HepG2 (cell line): ENCODE results near the gene FAM20C. TPM values are rescaled to one million over a fixed set of nuclear protein-coding genes. Genes with fewer than 3 reads are reported as not detected.

ENCODE experiments used
- ATAC-seq: fragments of 200-7000 bp; cut with Tn5 transposase; 3 replicates; pipeline ENCODE4 v1.9.1; 2020; ENCODE audit warnings: mild to moderate bottlenecking, moderate library complexity
- BruUV-seq: library from RNA; stranded (reverse); fragments of 400-500 nt; replicated peaks from 2 replicates; lab custom pipeline; 2021; lab: Mats Ljungman, UMichigan
- CTCF ChIA-PET: fragments of 300-600 bp; formaldehyde crosslinking; extraction: SDS; loops from one replicate; lab custom pipeline; 2021; ENCODE audit warnings: low total read pairs, inconsistent platforms, low intra/inter-chr PET ratio; lab: Yijun Ruan, JAX
- POLR2A ChIA-PET: fragments of 350-600 bp; sonication (Branson Sonifier 250); formaldehyde crosslinking; loops from one replicate; lab custom pipeline; 2020; ENCODE audit warnings: antibody characterized with exemption, inconsistent platforms; lab: Yijun Ruan, JAX
- DNase-seq: peaks from one replicate; pipeline ENCODE4 v3.0.0-alpha.2; 2015; ENCODE audit warnings: low spot score
- FAIRE-seq: peaks from 3 replicates; lab custom pipeline; 2011; peaks lifted over from hg19 to GRCh38; lab: Jason Lieb, UNC
- H2AFZ ChIP-seq: one replicate; pipeline ENCODE4 v1.6.1; 2011; ENCODE audit warnings: low read length, inconsistent platforms
- H3K27ac ChIP-seq: fragments of 300-600 bp; 3 replicates; pipeline ENCODE4 v1.8.0; 2011; ENCODE audit warnings: mixed run types, mild to moderate bottlenecking, mixed read lengths, low read length, inconsistent platforms; ENCODE audit not compliant: insufficient read depth; ENCODE audit errors: extremely low read length
- H3K27me3 ChIP-seq, 2 experiments: fragments of 200-600 bp in 1 of 2; 2 replicates in 1 of 2; 3 replicates in 1 of 2; pipeline versions ENCODE4 v1.6.0 to v1.8.0; 2011; ENCODE audit warnings: low read length in 2 of 2, mild to moderate bottlenecking in 2 of 2, moderate library complexity in 2 of 2, inconsistent platforms in 1 of 2; ENCODE audit not compliant: insufficient read depth in 2 of 2, control insufficient read depth in 1 of 2
- H3K36me3 ChIP-seq, 2 experiments: fragments of 200-600 bp in 1 of 2; replicated peaks in 1 of 2; 2 replicates in 1 of 2; 3 replicates in 1 of 2; pipeline versions ENCODE4 v1.5.1 to v1.8.0; 2011; ENCODE audit warnings: low read length in 2 of 2, inconsistent platforms in 1 of 2; ENCODE audit not compliant: insufficient read depth in 2 of 2, control insufficient read depth in 1 of 2
- H3K4me1 ChIP-seq: 2 replicates; pipeline ENCODE4 v1.5.1; 2012; ENCODE audit warnings: low read length, inconsistent platforms; ENCODE audit not compliant: insufficient read depth
- H3K4me2 ChIP-seq: 2 replicates; pipeline ENCODE4 v1.6.0; 2011; ENCODE audit warnings: low read depth, low read length, inconsistent platforms
- H3K4me3 ChIP-seq, 3 experiments: fragments of 200-600 bp in 1 of 3; sonication (generic), shearing (Covaris generic) in 1 of 3; replicated peaks in 1 of 3; 2 replicates each; pipeline ENCODE4 v1.5.1; 2011 to 2016; ENCODE audit warnings: low read length in 3 of 3, inconsistent platforms in 2 of 3, low read depth in 2 of 3, mild to moderate bottlenecking in 2 of 3, control low read depth in 1 of 3, mixed read lengths in 1 of 3; ENCODE audit not compliant: insufficient read depth in 1 of 3
- H3K79me2 ChIP-seq: one replicate; pipeline ENCODE4 v1.6.1; 2011; ENCODE audit warnings: low read length, inconsistent platforms; ENCODE audit not compliant: insufficient read depth
- H3K9ac ChIP-seq: 2 replicates; pipeline ENCODE4 v1.6.0; 2011; ENCODE audit warnings: mild to moderate bottlenecking, low read depth, low read length, inconsistent platforms; ENCODE audit not compliant: insufficient read depth
- H3K9me3 ChIP-seq: 2 replicates; pipeline ENCODE4 v1.5.1; 2012; ENCODE audit warnings: mild to moderate bottlenecking, low read length
- H4K20me1 ChIP-seq: 2 replicates; pipeline ENCODE4 v1.6.0; 2011; ENCODE audit warnings: inconsistent platforms, mild to moderate bottlenecking, low read length, moderate library complexity; ENCODE audit not compliant: insufficient read depth
- BCL6 ChIP-seq: IDR thresholded peaks from 2 replicates; pipeline ENCODE4 v1.6.1; 2016; ENCODE audit warnings: missing genetic modification reagents, missing compliant biosample characterization
- ELK4 ChIP-seq: sonication (generic); formaldehyde crosslinking; IDR thresholded peaks from 2 replicates; pipeline ENCODE4 v1.9.0; 2021; ENCODE audit warnings: missing genetic modification reagents, borderline replicate concordance
- FOXJ3 ChIP-seq: sonication (generic); formaldehyde crosslinking; IDR thresholded peaks from 2 replicates; pipeline ENCODE4 v1.4.0; 2020; ENCODE audit warnings: missing genetic modification reagents, mild to moderate bottlenecking, borderline replicate concordance
- FOXK2 ChIP-seq: fragments of 450-650 bp; IDR thresholded peaks from 2 replicates; pipeline ENCODE4 v1.6.1; 2016
- HMG20A ChIP-seq: IDR thresholded peaks from 2 replicates; pipeline ENCODE4 v1.6.1; 2016; ENCODE audit warnings: borderline replicate concordance
- IRF1 ChIP-seq: sonication (generic); formaldehyde crosslinking; IDR thresholded peaks from 2 replicates; pipeline ENCODE4 v1.4.0; 2020; ENCODE audit warnings: low read depth, mild to moderate bottlenecking, missing genetic modification reagents
- KAT8 ChIP-seq: IDR thresholded peaks from 2 replicates; pipeline ENCODE4 v1.6.1; 2016; ENCODE audit warnings: missing genetic modification reagents, missing compliant biosample characterization
- NFAT5 ChIP-seq: sonication (generic); formaldehyde crosslinking; IDR thresholded peaks from 2 replicates; pipeline ENCODE4 v1.4.0; 2020; ENCODE audit warnings: missing genetic modification reagents
- SNAI1 ChIP-seq: sonication (generic); formaldehyde crosslinking; IDR thresholded peaks from 2 replicates; pipeline ENCODE4 v1.5.0; 2020; ENCODE audit warnings: mild to moderate bottlenecking, missing genetic modification reagents, borderline replicate concordance
- U2AF2 ChIP-seq: fragments of 200-400 bp; formaldehyde crosslinking; IDR thresholded peaks from 2 replicates; pipeline ENCODE4 v1.6.1; 2017; ENCODE audit warnings: low read depth, mild to moderate bottlenecking, low read length
- ZBTB7B ChIP-seq: sonication (generic); formaldehyde crosslinking; IDR thresholded peaks from 2 replicates; pipeline ENCODE4 v1.4.0; 2020; ENCODE audit warnings: missing genetic modification reagents
- ZFP36L2 ChIP-seq: sonication (generic); formaldehyde crosslinking; IDR thresholded peaks from 2 replicates; pipeline ENCODE4 v1.4.0; 2020; ENCODE audit warnings: missing genetic modification reagents
- ZFP82 ChIP-seq: sonication (generic); formaldehyde crosslinking; IDR thresholded peaks from 2 replicates; pipeline ENCODE4 v1.5.1; 2020; ENCODE audit warnings: mild to moderate bottlenecking, missing genetic modification reagents, borderline replicate concordance
- ZKSCAN5 ChIP-seq: sonication (generic); formaldehyde crosslinking; IDR thresholded peaks from 2 replicates; pipeline ENCODE4 v1.5.1; 2020; ENCODE audit warnings: mild to moderate bottlenecking, missing genetic modification reagents
- ZNF296 ChIP-seq: sonication (generic); formaldehyde crosslinking; conservative IDR thresholded peaks from 2 replicates; pipeline ENCODE4 v1.5.0; 2020; ENCODE audit warnings: mild to moderate bottlenecking, missing genetic modification reagents
- ZNF563 ChIP-seq: sonication (generic); formaldehyde crosslinking; IDR thresholded peaks from 2 replicates; pipeline ENCODE4 v1.8.0; 2022; ENCODE audit warnings: mild to moderate bottlenecking, moderate library complexity, missing genetic modification reagents
- ZXDC ChIP-seq: sonication (generic); formaldehyde crosslinking; IDR thresholded peaks from 2 replicates; pipeline ENCODE4 v1.5.0; 2020; ENCODE audit warnings: mild to moderate bottlenecking, missing genetic modification reagents
- WGBS: methylation state at CpG from one replicate; pipeline ENCODE4 v1.1.6; 2017; ENCODE audit warnings: low lambda C conversion rate; 5-methylcytosine and 5-hydroxymethylcytosine counted together
- in situ Hi-C: cut with HindIII; loops from 2 replicates; pipeline ENCODE4 v1.10.0; 2017; ENCODE audit warnings: low pct_unique_long_range_greater_than_20kb; ENCODE audit not compliant: extremely low pct_ligation_motif_present
- intact Hi-C: fragments of 100-400 bp; cut with micrococcal nuclease; formaldehyde crosslinking; loops from one replicate; pipeline ENCODE4 v1.10.0; 2022; ENCODE audit not compliant: unreplicated experiment
- polyA plus RNA-seq, 8 experiments: library from polyadenylated mRNA; depleted of rRNA in 3 of 8; stranded (reverse) in 7 of 8; unstranded in 1 of 8; fragments of >200 nt; fragmentation: Illumina TruSeq in 4 of 8; extraction: Trizol in 4 of 8; gene quantifications; 2 replicates each; pipeline versions ENCODE4 v1.2.1 to v1.2.3, GENCODE V29; 2011 to 2016; ENCODE audit warnings: low read depth in 4 of 8, missing spikeins in 1 of 8, mixed read lengths in 1 of 8; ENCODE audit not compliant: insufficient read depth in 1 of 8
- total RNA-seq, 5 experiments: library from RNA; depleted of rRNA; stranded (reverse); fragments of >200 nt; fragmentation: Illumina TruSeq; extraction: Trizol; gene quantifications; 2 replicates each; pipeline ENCODE4 v1.2.3, GENCODE V29; 2016; ENCODE audit warnings: low read depth in 1 of 5

Gene FAM20C
- total and polyA plus RNA-seq, 2 of the 13 experiments (the other 11 are each of a cell fraction or from before 2014, with no cell fraction given) = 11.9 to 19.9 TPM

GRCh38 chr7:298743-299142 lies 106.4 kb downstream of the FAM20C start:
- no peaks in the 10 kb centered on the region for H3K36me3 ChIP-seq
- H3K4me3 ChIP-seq = no peak overlapping the region
- FAIRE-seq = no peak
- ChIA-PET POLR2A (no interaction called here), CTCF (no interaction called here)
- H3K27me3 ChIP-seq = peaks cover 6 to 34% of the 10 kb centered on the region in 2 experiments; a peak in 3 of 5 replicates
- in situ Hi-C loops (no loop called here), intact Hi-C loops (no loop called here)
- H3K4me2 ChIP-seq = no peak overlapping the region
- no peak for DNase-seq
- no peak overlapping the region for H3K9ac ChIP-seq
- WGBS = 73% methylated on average over 13 of the region's 13 CpGs
- no TSS peak for BruUV-seq
- H4K20me1 ChIP-seq = no peaks in the 10 kb centered on the region
- H3K9me3 ChIP-seq = no peaks in the 10 kb centered on the region
- peaks cover 22% of the 10 kb centered on the region for H3K4me1 ChIP-seq
- H2AFZ ChIP-seq = no peak overlapping the region
- no peaks in the 10 kb centered on the region for H3K79me2 ChIP-seq
- ATAC-seq = no peak
- H3K27ac ChIP-seq = no peak overlapping the region
- TF ChIP-seq ZNF296 (CRISPR knock-in tag) (no peak), SNAI1 (CRISPR knock-in tag) (no peak), KAT8 (CRISPR knock-in tag) (no peak), IRF1 (CRISPR knock-in tag) (no peak), ZNF563 (CRISPR knock-in tag) (no peak), ZXDC (CRISPR knock-in tag) (no peak), NFAT5 (CRISPR knock-in tag) (no peak), ZFP82 (no peak), U2AF2 (no peak), ZFP36L2 (no peak), HMG20A (CRISPR knock-in tag) (no peak), ELK4 (CRISPR knock-in tag) (no peak), BCL6 (no peak), ZKSCAN5 (no peak), ZBTB7B (CRISPR knock-in tag) (no peak), FOXK2 (no peak), FOXJ3 (no peak)
